ENCODE measurements around the gene OAF.

- TF ChIP-seq CTCF (IDR thresholded peaks at IDR 0.05; ENCODE audit: insufficient read depth, low read depth, low read length) (no peak), EZH2 (IDR thresholded peaks at IDR 0.05; ENCODE audit: insufficient read depth, low read length) (no peak)
These were observed 15.1 kb upstream of the OAF start for GRCh38 chr11:120195601-120196320.

Measured in astrocyte (in vitro differentiated cells and primary cell).